Measurements from ENCODE around the gene SNX30. TPM values are rescaled to one million over a fixed set of nuclear protein-coding genes. Genes with fewer than 3 reads are reported as not detected.

Gene SNX30
- total RNA-seq, 2 donors from 2014 or later = 5.0 to 5.7 TPM

GRCh38 chr9:112850840-112851239 lies 100.3 kb downstream of the SNX30 start:
- Histone ChIP-seq H3K4me3 (no peak overlapping the region), H3K36me3 (peaks cover 12% of the 10 kb centered on the region), H3K9me3 (no peaks in the 10 kb centered on the region), H3K27me3 (no peaks in the 10 kb centered on the region), H3K4me1 (no peaks in the 10 kb centered on the region), H3K27ac (no peak overlapping the region)
- DNase-seq (ENCODE audit: low spot score) = no peak
- no peak for TF ChIP-seq CTCF (IDR thresholded peaks at IDR 0.05)

- no peak for DNase-seq (ENCODE audit: low spot score)
- TF ChIP-seq CTCF (IDR thresholded peaks at IDR 0.05) = no peak
- Histone ChIP-seq H3K9me3 (no peaks in the 10 kb centered on the region), H3K4me1 (no peaks in the 10 kb centered on the region), H3K36me3 (peaks cover 12% of the 10 kb centered on the region), H3K27me3 (no peaks in the 10 kb centered on the region), H3K4me3 (no peak overlapping the region), H3K27ac (no peak overlapping the region)
Measured at GRCh38 chr9:112852741-112853504, 102.4 kb downstream of the SNX30 start.

GRCh38 chr9:112853882-112854585 lies 103.5 kb downstream of the SNX30 start:
- Histone ChIP-seq H3K36me3 (peaks cover 12% of the 10 kb centered on the region), H3K4me3 (no peak overlapping the region), H3K27ac (no peak overlapping the region), H3K9me3 (no peaks in the 10 kb centered on the region), H3K4me1 (no peaks in the 10 kb centered on the region), H3K27me3 (no peaks in the 10 kb centered on the region)
- DNase-seq (ENCODE audit: low spot score) = no peak
- TF ChIP-seq CTCF (IDR thresholded peaks at IDR 0.05) = no peak

GRCh38 chr9:112854657-112855056 lies 104.1 kb downstream of the SNX30 start:
- Histone ChIP-seq H3K27ac (no peak overlapping the region), H3K4me1 (no peaks in the 10 kb centered on the region), H3K36me3 (peaks cover 12% of the 10 kb centered on the region), H3K9me3 (no peaks in the 10 kb centered on the region), H3K4me3 (no peak overlapping the region), H3K27me3 (no peaks in the 10 kb centered on the region)
- no peak for TF ChIP-seq CTCF (IDR thresholded peaks at IDR 0.05)
- DNase-seq (ENCODE audit: low spot score) = no peak

GRCh38 chr9:112856200-112856599 lies 105.6 kb downstream of the SNX30 start:
- no peak overlapping the region for H3K4me3 ChIP-seq
- DNase-seq (ENCODE audit: low spot score) = no peak
- no peak overlapping the region for H3K27ac ChIP-seq
- no peak for TF ChIP-seq CTCF (IDR thresholded peaks at IDR 0.05)
- no peaks in the 10 kb centered on the region for H3K9me3 ChIP-seq
- no peaks in the 10 kb centered on the region for H3K27me3 ChIP-seq
- peaks cover 4% of the 10 kb centered on the region for H3K36me3 ChIP-seq
- peaks cover 0 to 4% of the 10 kb centered on the region in 2 donors for H3K4me1 ChIP-seq

Data from right atrium auricular region (tissue), 2 donors.